MCF 10A (cell line): ENCODE measurements around the gene SMIM14. TPM values are rescaled to one million over a fixed set of nuclear protein-coding genes. Genes with fewer than 3 reads are reported as not detected.

Experiments
- BruUV-seq: library from RNA; stranded (reverse); fragments of 400-500 nt; replicated peaks from 2 replicates; lab custom pipeline; 2021; lab: Mats Ljungman, UMichigan
- CTCF ChIA-PET: fragments of 300-600 bp; sonication (Branson Sonifier 250); formaldehyde crosslinking; extraction: SDS; loops from one replicate; lab custom pipeline; 2021; ENCODE audit warnings: antibody characterized with exemption, inconsistent platforms; lab: Yijun Ruan, JAX
- POLR2A ChIA-PET: fragments of 300-600, 350-650 bp; sonication (Branson Sonifier 250); formaldehyde crosslinking; extraction: SDS; loops from one replicate; lab custom pipeline; 2020; ENCODE audit warnings: antibody characterized with exemption, inconsistent platforms; lab: Yijun Ruan, JAX
- DNase-seq: peaks from one replicate; pipeline ENCODE4 v3.0.0-alpha.2; 2018; ENCODE audit not compliant: unreplicated experiment
- H3K27ac Mint-ChIP-seq: one replicate; pipeline ENCODE4 v1.8.0; 2022; ENCODE audit warnings: mild to moderate bottlenecking, low read depth, mixed read lengths; ENCODE audit not compliant: unreplicated experiment
- H3K27me3 Mint-ChIP-seq: one replicate; pipeline ENCODE4 v1.8.0; 2022; ENCODE audit warnings: mixed read lengths; ENCODE audit not compliant: insufficient read depth, unreplicated experiment
- H3K36me3 Mint-ChIP-seq: one replicate; pipeline ENCODE4 v1.8.0; 2022; ENCODE audit warnings: mild to moderate bottlenecking, moderate library complexity, mixed read lengths; ENCODE audit not compliant: insufficient read depth, unreplicated experiment
- H3K4me1 Mint-ChIP-seq: one replicate; pipeline ENCODE4 v1.8.0; 2022; ENCODE audit warnings: mixed read lengths; ENCODE audit not compliant: insufficient read depth, unreplicated experiment
- H3K4me3 Mint-ChIP-seq: one replicate; pipeline ENCODE4 v1.8.0; 2022; ENCODE audit warnings: mild to moderate bottlenecking, moderate library complexity, mixed read lengths; ENCODE audit not compliant: unreplicated experiment
- H3K9me3 Mint-ChIP-seq: one replicate; pipeline ENCODE4 v1.8.0; 2022; ENCODE audit warnings: mixed read lengths; ENCODE audit not compliant: unreplicated experiment
- CTCF ChIP-seq: fragments of 200-600 bp; IDR thresholded peaks from one replicate; pipeline ENCODE4 v1.8.0; 2022; ENCODE audit warnings: antibody characterized with exemption, mild to moderate bottlenecking; ENCODE audit not compliant: unreplicated experiment
- intact Hi-C: fragments of 100-400 bp; cut with micrococcal nuclease; formaldehyde crosslinking; loops from 2 replicates; pipeline ENCODE4 v1.14.1; 2022
- total RNA-seq: library from RNA; stranded (reverse); gene quantifications from 2 replicates; pipeline ENCODE4 v1.2.3, GENCODE V29; 2022

Gene SMIM14
- total RNA-seq, 1 experiment from 2014 or later = 27.3 TPM

- no TSS peak for BruUV-seq
- Mint-ChIP-seq H3K4me1 (peaks cover 15% of the 10 kb centered on the region), H3K27me3 (no peaks in the 10 kb centered on the region), H3K4me3 (no peak overlapping the region), H3K27ac (peak overlapping the region; percentile 21), H3K9me3 (no peaks in the 10 kb centered on the region), H3K36me3 (peaks cover 29% of the 10 kb centered on the region)
- TF ChIP-seq CTCF = no peak
- intact Hi-C loops = no loop called here
- DNase-seq = no peak
- CTCF ChIA-PET = interaction anchor here (0.6 to 1.4 kb wide), 2 partner anchors 109 to 335 kb away, joined by 3 to 4 read pairs; no protein-coding TSS in a partner anchor
- POLR2A ChIA-PET = interaction anchor here (0.8 to 3.4 kb wide), 5 partner anchors 11 to 108 kb away, joined by 3 to 14 read pairs (median 4); partner anchors contain the start of genes UBE2K and UGDH
These were observed 3.6 kb downstream of the SMIM14 start for GRCh38 chr4:39635023-39635422.

- BruUV-seq = no TSS peak
- peaks cover 15% of the 10 kb centered on the region for H3K4me1 Mint-ChIP-seq
- DNase-seq = no peak
- H3K4me3 Mint-ChIP-seq = no peak overlapping the region
- H3K36me3 Mint-ChIP-seq = peaks cover 19% of the 10 kb centered on the region
- no peak overlapping the region for H3K27ac Mint-ChIP-seq
- ChIA-PET POLR2A (interaction anchor here (0.7 to 3.4 kb wide), 7 partner anchors 10 to 216 kb away, joined by 3 to 14 read pairs (median 3); partner anchors contain the start of gene UGDH), CTCF (interaction anchor here (0.7 kb wide), 1 partner anchor 31 kb away, joined by 4 read pairs; no protein-coding TSS in a partner anchor)
- no peaks in the 10 kb centered on the region for H3K9me3 Mint-ChIP-seq
- TF ChIP-seq CTCF = no peak
- intact Hi-C loops = no loop called here
- no peaks in the 10 kb centered on the region for H3K27me3 Mint-ChIP-seq
These were observed 7.0 kb downstream of the SMIM14 start for GRCh38 chr4:39631700-39632079.

GRCh38 chr4:39627413-39627812 is 11.3 kb downstream of the SMIM14 start:
- Mint-ChIP-seq H3K36me3 (peaks cover 23% of the 10 kb centered on the region), H3K4me3 (no peak overlapping the region), H3K27ac (no peak overlapping the region), H3K9me3 (no peaks in the 10 kb centered on the region), H3K27me3 (no peaks in the 10 kb centered on the region), H3K4me1 (peaks cover 7% of the 10 kb centered on the region)
- no peak for TF ChIP-seq CTCF
- no peak for DNase-seq
- intact Hi-C loops = no loop called here
- CTCF ChIA-PET = interaction anchor here (0.7 kb wide), 1 partner anchor 207 kb away, joined by 3 read pairs; no protein-coding TSS in a partner anchor
- BruUV-seq = no TSS peak
- POLR2A ChIA-PET = interaction anchor here (1.0 kb wide), 1 partner anchor 11 kb away, joined by 5 read pairs; no protein-coding TSS in a partner anchor

GRCh38 chr4:39626913-39627312 is 11.8 kb downstream of the SMIM14 start:
- TF ChIP-seq CTCF = no peak
- Mint-ChIP-seq H3K27me3 (no peaks in the 10 kb centered on the region), H3K36me3 (peaks cover 18% of the 10 kb centered on the region), H3K4me3 (no peak overlapping the region), H3K27ac (no peak overlapping the region), H3K4me1 (peaks cover 7% of the 10 kb centered on the region), H3K9me3 (no peaks in the 10 kb centered on the region)
- intact Hi-C loops = no loop called here
- ChIA-PET POLR2A (no interaction called here), CTCF (no interaction called here)
- no peak for DNase-seq
- BruUV-seq = no TSS peak
